ENCODE data around the gene SPRR1B. TPM values are rescaled to one million over a fixed set of nuclear protein-coding genes. Genes with fewer than 3 reads are reported as not detected.
"Not testable (repeated sequence)": the region's sequence is repeated elsewhere in the genome, so short reads cannot be mapped to it uniquely, and the experiment has no call there.

SPRR1B gene
- total RNA-seq, 2 donors from 2014 or later: not detected

GRCh38 chr1:153001382-153001781 lies 29.6 kb upstream of the SPRR1B start, which contains the start of gene SPRR3:
SPRR3 (plus strand) TSS chr1:153001749; CDS start chr1:153003021, 1,272 bp downstream.
- Mint-ChIP-seq H3K9me3 (peaks cover 39% of the 10 kb centered on the region), H3K27me3 (ENCODE audit: insufficient read depth) (peaks cover 5% of the 10 kb centered on the region), H3K27ac (no peak within 1 kb of the TSS), H3K4me3 (no peak within 1 kb of the TSS), H3K4me1 (peaks cover 18% of the 10 kb centered on the region), H3K36me3 (ENCODE audit: low read depth) (no peaks in the 10 kb centered on the region)
- no peak within 1 kb of the TSS for H3K9ac ChIP-seq (ENCODE audit: extremely low read depth, low read length, poor library complexity, severe bottlenecking)
- no peaks in the 10 kb centered on the region for H3K27me3 ChIP-seq (ENCODE audit: control insufficient read depth, insufficient read depth, low read length, poor library complexity, severe bottlenecking)
- no peak for TF ChIP-seq CTCF (conservative IDR thresholded peaks at IDR 0.05)
- WGBS, 2 experiments (ENCODE audit: insufficient coverage in 1 of 2, insufficient read length in 1 of 2): 71% methylated on average over 2 of the region's 2 CpGs; no CpG with 5 or more reads in 1 of the 2 experiments
- DNase-seq: no peak
- H3K4me3 ChIP-seq (ENCODE audit: low read length): no peak within 1 kb of the TSS
- H3K27ac ChIP-seq (ENCODE audit: low read depth, low read length): no peak within 1 kb of the TSS
- H3K4me1 ChIP-seq (ENCODE audit: control insufficient read depth, insufficient read depth, low read length): no peaks in the 10 kb centered on the region
- peaks cover 7% of the 10 kb centered on the region for H3K9me3 ChIP-seq (ENCODE audit: control insufficient read depth, low read length)
- no peaks in the 10 kb centered on the region for H3K36me3 ChIP-seq (ENCODE audit: control insufficient read depth, insufficient read depth, low read length)

- WGBS, 2 experiments (ENCODE audit: insufficient coverage in 1 of 2, insufficient read length in 1 of 2): 76 to 85% methylated on average over 7 to 8 of the region's 8 CpGs
- H3K36me3 ChIP-seq (ENCODE audit: control insufficient read depth, insufficient read depth, low read length); H3K27ac ChIP-seq (ENCODE audit: low read depth, low read length); H3K4me3 ChIP-seq (ENCODE audit: low read length); H3K27me3 Mint-ChIP-seq (ENCODE audit: insufficient read depth); H3K4me1 Mint-ChIP-seq; H3K9ac ChIP-seq (ENCODE audit: extremely low read depth, low read length, poor library complexity, severe bottlenecking); H3K27ac Mint-ChIP-seq; H3K4me1 ChIP-seq (ENCODE audit: control insufficient read depth, insufficient read depth, low read length); DNase-seq; H3K27me3 ChIP-seq (ENCODE audit: control insufficient read depth, insufficient read depth, low read length, poor library complexity, severe bottlenecking); H3K36me3 Mint-ChIP-seq (ENCODE audit: low read depth); H3K4me3 Mint-ChIP-seq: not testable (repeated sequence)
- peaks cover 27% of the 10 kb centered on the region for H3K9me3 Mint-ChIP-seq
- H3K9me3 ChIP-seq (ENCODE audit: control insufficient read depth, low read length): peaks cover 27% of the 10 kb centered on the region
These were observed 19.7 kb upstream of the SPRR1B start for GRCh38 chr1:153011235-153011758.

GRCh38 chr1:153021829-153022228 lies 9.2 kb upstream of the SPRR1B start:
- not testable (repeated sequence) for H3K27me3 Mint-ChIP-seq (ENCODE audit: insufficient read depth); H3K36me3 ChIP-seq (ENCODE audit: control insufficient read depth, insufficient read depth, low read length); H3K9ac ChIP-seq (ENCODE audit: extremely low read depth, low read length, poor library complexity, severe bottlenecking); H3K9me3 ChIP-seq (ENCODE audit: control insufficient read depth, low read length); H3K27me3 ChIP-seq (ENCODE audit: control insufficient read depth, insufficient read depth, low read length, poor library complexity, severe bottlenecking); H3K4me3 Mint-ChIP-seq; H3K4me1 ChIP-seq (ENCODE audit: control insufficient read depth, insufficient read depth, low read length); H3K27ac ChIP-seq (ENCODE audit: low read depth, low read length); H3K36me3 Mint-ChIP-seq (ENCODE audit: low read depth); DNase-seq; H3K4me3 ChIP-seq (ENCODE audit: low read length)
- H3K9me3 Mint-ChIP-seq: peaks cover 16% of the 10 kb centered on the region
- H3K4me1 Mint-ChIP-seq: peaks cover 16% of the 10 kb centered on the region
- H3K27ac Mint-ChIP-seq: peak overlapping the region; percentile 70
- WGBS, 2 experiments (ENCODE audit: insufficient coverage in 1 of 2, insufficient read length in 1 of 2): 67 to 100% methylated on average over 2 of the region's 2 CpGs

GRCh38 chr1:153022340-153022739 lies 8.7 kb upstream of the SPRR1B start:
- DNase-seq; H3K4me3 Mint-ChIP-seq; H3K36me3 Mint-ChIP-seq (ENCODE audit: low read depth); H3K9me3 ChIP-seq (ENCODE audit: control insufficient read depth, low read length); H3K27ac ChIP-seq (ENCODE audit: low read depth, low read length); H3K36me3 ChIP-seq (ENCODE audit: control insufficient read depth, insufficient read depth, low read length); H3K4me1 ChIP-seq (ENCODE audit: control insufficient read depth, insufficient read depth, low read length); H3K27me3 Mint-ChIP-seq (ENCODE audit: insufficient read depth); H3K4me3 ChIP-seq (ENCODE audit: low read length); H3K9ac ChIP-seq (ENCODE audit: extremely low read depth, low read length, poor library complexity, severe bottlenecking); H3K27me3 ChIP-seq (ENCODE audit: control insufficient read depth, insufficient read depth, low read length, poor library complexity, severe bottlenecking): not testable (repeated sequence)
- peaks cover 16% of the 10 kb centered on the region for H3K4me1 Mint-ChIP-seq
- H3K27ac Mint-ChIP-seq: peak overlapping the region; percentile 70
- peaks cover 16% of the 10 kb centered on the region for H3K9me3 Mint-ChIP-seq
- 80 to 90% methylated on average over 1 to 9 of the region's 9 CpGs for WGBS, 2 experiments (ENCODE audit: insufficient coverage in 1 of 2, insufficient read length in 1 of 2)

Data from endodermal cell (in vitro differentiated cells).